ENCODE measurements around the gene ANXA8. TPM values are rescaled to one million over a fixed set of nuclear protein-coding genes. Genes with fewer than 3 reads are reported as not detected.
A peak's percentile ranks its signal among the peaks of the same experiment; 100 is the strongest.
"Not testable (repeated sequence)": the region's sequence is repeated elsewhere in the genome, so short reads cannot be mapped to it uniquely, and the experiment has no call there.

The ANXA8 gene
- total RNA-seq, 1 experiment from 2014 or later: not detected

- DNase-seq (ENCODE audit: low spot score); in situ Hi-C loops (cut with HindIII; ENCODE audit: low sequenced_read_pairs): not testable (repeated sequence)
Measured at GRCh38 chr10:47467458-47467857, 16.5 kb downstream of the ANXA8 start.

GRCh38 chr10:47465216-47465917 lies 18.5 kb downstream of the ANXA8 start:
- in situ Hi-C loops (cut with HindIII; ENCODE audit: low sequenced_read_pairs); DNase-seq (ENCODE audit: low spot score): not testable (repeated sequence)

GRCh38 chr10:47462577-47463358 lies 21.1 kb downstream of the ANXA8 start:
- DNase-seq (ENCODE audit: low spot score); in situ Hi-C loops (cut with HindIII; ENCODE audit: low sequenced_read_pairs): not testable (repeated sequence)

GRCh38 chr10:47461261-47461687 lies 22.6 kb downstream of the ANXA8 start:
- in situ Hi-C loops (cut with HindIII; ENCODE audit: low sequenced_read_pairs): not testable (repeated sequence)

GRCh38 chr10:47458466-47459154 lies 25.3 kb downstream of the ANXA8 start:
- no peak for DNase-seq (ENCODE audit: low spot score)
- in situ Hi-C loops (cut with HindIII; ENCODE audit: low sequenced_read_pairs): no loop called here

More at GRCh38 chr10:47461261-47461687, 22.6 kb downstream of the ANXA8 start:
- peak; percentile 37 for DNase-seq (ENCODE audit: low spot score)

GRCh38 chr10:47457826-47458225 lies 26.1 kb downstream of the ANXA8 start:
- DNase-seq (ENCODE audit: low spot score): no peak
- in situ Hi-C loops (cut with HindIII; ENCODE audit: low sequenced_read_pairs): no loop called here

- in situ Hi-C loops (cut with HindIII; ENCODE audit: low sequenced_read_pairs): no loop called here
- DNase-seq (ENCODE audit: low spot score): no peak
Measured at GRCh38 chr10:47457528-47457820, 26.4 kb downstream of the ANXA8 start.

GRCh38 chr10:47456794-47457527 lies 27.0 kb downstream of the ANXA8 start:
- no peak for DNase-seq (ENCODE audit: low spot score)
- in situ Hi-C loops (cut with HindIII; ENCODE audit: low sequenced_read_pairs): no loop called here

- in situ Hi-C loops (cut with HindIII; ENCODE audit: low sequenced_read_pairs): no loop called here
- no peak for DNase-seq (ENCODE audit: low spot score)
Measured at GRCh38 chr10:47456079-47456785, 27.7 kb downstream of the ANXA8 start.

- in situ Hi-C loops (cut with HindIII; ENCODE audit: low sequenced_read_pairs); DNase-seq (ENCODE audit: low spot score): not testable (repeated sequence)
Measured at GRCh38 chr10:47455350-47456078, 28.4 kb downstream of the ANXA8 start.

- DNase-seq (ENCODE audit: low spot score): no peak
- in situ Hi-C loops (cut with HindIII; ENCODE audit: low sequenced_read_pairs): no loop called here
Measured at GRCh38 chr10:47454780-47455058, 29.2 kb downstream of the ANXA8 start.

GRCh38 chr10:47454008-47454779 lies 29.7 kb downstream of the ANXA8 start:
- in situ Hi-C loops (cut with HindIII; ENCODE audit: low sequenced_read_pairs): no loop called here
- DNase-seq (ENCODE audit: low spot score): no peak

GRCh38 chr10:47453141-47454007 lies 30.5 kb downstream of the ANXA8 start:
- no peak for DNase-seq (ENCODE audit: low spot score)
- in situ Hi-C loops (cut with HindIII; ENCODE audit: low sequenced_read_pairs): no loop called here

- no peak for DNase-seq (ENCODE audit: low spot score)
Measured at GRCh38 chr10:47452495-47453140, 31.3 kb downstream of the ANXA8 start.

GRCh38 chr10:47451998-47452494 lies 31.9 kb downstream of the ANXA8 start:
- in situ Hi-C loops (cut with HindIII; ENCODE audit: low sequenced_read_pairs): no loop called here
- no peak for DNase-seq (ENCODE audit: low spot score)

More at GRCh38 chr10:47452495-47453140, 31.3 kb downstream of the ANXA8 start:
- in situ Hi-C loops (cut with HindIII; ENCODE audit: low sequenced_read_pairs): no loop called here

Measured in G401 (cell line).